Activated CD4-positive, alpha-beta memory T cell treated with anti-CD3 and anti-CD28 coated beads for 36 hours (primary cell): ENCODE data around the gene GPR31. TPM values are rescaled to one million over a fixed set of nuclear protein-coding genes. Genes with fewer than 3 reads are reported as not detected.

ENCODE experiments used
- CTCF ChIA-PET: fragments of 350-600 bp; sonication (Branson Sonifier 250); formaldehyde crosslinking; loops from one replicate; lab custom pipeline; 2021; ENCODE audit warnings: antibody characterized with exemption, inconsistent platforms; lab: Charles Lee
- POLR2A ChIA-PET: fragments of 350-600 bp; sonication (Branson Sonifier 250); formaldehyde crosslinking; loops from one replicate; lab custom pipeline; 2021; ENCODE audit warnings: antibody characterized with exemption; lab: Charles Lee
- DNase-seq: peaks from one replicate; pipeline ENCODE4 v3.0.0-alpha.2; 2020
- H3K27ac Mint-ChIP-seq: one replicate; pipeline ENCODE4 v1.8.0; 2021; ENCODE audit warnings: mixed read lengths
- H3K27me3 Mint-ChIP-seq: one replicate; pipeline ENCODE4 v1.8.0; 2021; ENCODE audit warnings: mixed read lengths
- H3K36me3 Mint-ChIP-seq: one replicate; pipeline ENCODE4 v1.8.0; 2021; ENCODE audit warnings: mixed read lengths
- H3K4me1 Mint-ChIP-seq: one replicate; pipeline ENCODE4 v1.8.0; 2021; ENCODE audit warnings: low read depth, mixed read lengths
- H3K4me3 Mint-ChIP-seq: one replicate; pipeline ENCODE4 v1.8.0; 2021; ENCODE audit warnings: mild to moderate bottlenecking, mixed read lengths
- H3K9me3 Mint-ChIP-seq: one replicate; pipeline ENCODE4 v1.8.0; 2021; ENCODE audit warnings: mixed read lengths
- intact Hi-C: fragments of 100-400 bp; cut with micrococcal nuclease; formaldehyde crosslinking; loops from one replicate; pipeline ENCODE4 v1.15.1; 2023
- total RNA-seq, 2 experiments: library from RNA; stranded (reverse); gene quantifications; one replicate each; pipeline ENCODE4 v1.2.3, GENCODE V29; 2021

The GPR31 gene
- total RNA-seq, 2 experiments from 2014 or later = not detected

DNA sequence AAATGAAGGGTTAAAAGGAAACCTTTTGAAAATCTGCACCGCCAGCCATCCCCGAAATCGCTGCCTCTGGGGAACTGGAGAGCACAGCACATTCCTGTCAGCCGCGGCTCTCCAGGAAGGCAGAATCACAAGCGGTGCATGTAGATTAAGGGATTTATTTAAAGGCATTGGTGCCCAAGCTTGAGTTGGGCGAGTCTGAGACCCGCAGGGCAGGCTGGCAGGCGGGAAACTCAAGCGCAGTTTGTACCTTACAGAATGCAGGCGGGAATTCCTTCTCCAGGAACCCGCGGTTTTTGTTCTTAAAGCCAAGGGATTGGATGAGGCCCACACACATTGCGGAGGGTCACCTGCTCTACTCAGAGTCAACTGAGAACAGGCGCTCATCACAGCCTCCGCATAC, 10.8 kb downstream of the GPR31 start:
- Mint-ChIP-seq H3K4me3 (no peak overlapping the region), H3K27ac (no peak overlapping the region), H3K9me3 (no peaks in the 10 kb centered on the region), H3K36me3 (no peaks in the 10 kb centered on the region), H3K4me1 (peaks cover 15% of the 10 kb centered on the region), H3K27me3 (no peaks in the 10 kb centered on the region)
- intact Hi-C loops = no loop called here
- POLR2A ChIA-PET = no interaction called here
- CTCF ChIA-PET = interaction anchor here (0.6 to 1.0 kb wide), 2 partner anchors 8 to 193 kb away, joined by 4 to 5 read pairs; no protein-coding TSS in a partner anchor
- DNase-seq = no peak

DNA sequence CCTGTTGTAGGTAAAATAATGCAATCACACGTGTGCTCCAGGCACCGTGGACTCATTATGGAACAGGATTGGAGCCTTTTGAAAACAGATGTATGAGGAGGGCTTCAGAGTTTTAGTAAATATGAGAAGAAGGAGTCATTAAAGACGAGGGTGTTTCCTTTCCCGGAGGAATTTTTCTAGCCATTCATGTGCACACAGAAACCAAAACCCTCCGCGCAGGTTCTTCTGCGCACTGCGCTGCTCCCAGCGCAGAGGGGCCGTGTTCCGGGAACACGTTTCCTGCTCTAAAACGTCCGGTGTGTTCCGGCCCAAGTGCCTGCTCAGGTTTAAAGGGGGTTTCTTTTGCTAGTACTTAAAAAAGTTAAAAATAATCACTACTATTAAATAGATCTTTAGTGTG, 11.6 kb downstream of the GPR31 start:
- no peaks in the 10 kb centered on the region for H3K9me3 Mint-ChIP-seq
- H3K4me1 Mint-ChIP-seq = peaks cover 18% of the 10 kb centered on the region
- intact Hi-C loops = no loop called here
- H3K27me3 Mint-ChIP-seq = no peaks in the 10 kb centered on the region
- no peaks in the 10 kb centered on the region for H3K36me3 Mint-ChIP-seq
- POLR2A ChIA-PET = no interaction called here
- no peak overlapping the region for H3K4me3 Mint-ChIP-seq
- DNase-seq = no peak
- H3K27ac Mint-ChIP-seq = no peak overlapping the region
- CTCF ChIA-PET = interaction anchor here (0.6 to 1.7 kb wide), 3 partner anchors 156 to 371 kb away, joined by 3 to 6 read pairs (median 5); no protein-coding TSS in a partner anchor

DNA sequence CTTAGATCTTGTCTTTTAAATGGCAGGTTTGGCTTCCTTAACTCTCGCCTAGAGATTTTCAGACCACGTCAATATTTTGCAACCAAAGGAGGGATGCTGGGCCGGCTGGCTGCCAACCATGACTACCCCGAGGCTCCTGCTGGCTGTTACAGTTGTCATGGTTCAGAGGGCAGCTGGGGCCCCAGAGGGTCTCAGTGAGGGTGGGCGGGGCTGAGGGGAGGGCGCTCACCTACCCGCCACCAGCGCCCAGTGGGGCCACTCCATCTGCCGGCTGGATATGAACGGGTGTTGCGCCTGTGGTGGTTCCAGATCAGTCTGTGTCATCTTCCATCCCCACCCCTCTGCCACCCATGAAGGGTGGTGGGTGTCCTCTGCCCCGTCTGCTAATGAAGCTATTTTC, 12.3 kb downstream of the GPR31 start:
- DNase-seq = no peak
- peaks cover 15% of the 10 kb centered on the region for H3K4me1 Mint-ChIP-seq
- no peak overlapping the region for H3K27ac Mint-ChIP-seq
- H3K27me3 Mint-ChIP-seq = no peaks in the 10 kb centered on the region
- no peaks in the 10 kb centered on the region for H3K36me3 Mint-ChIP-seq
- POLR2A ChIA-PET = no interaction called here
- no peak overlapping the region for H3K4me3 Mint-ChIP-seq
- no peaks in the 10 kb centered on the region for H3K9me3 Mint-ChIP-seq
- intact Hi-C loops = no loop called here
- CTCF ChIA-PET = interaction anchor here (1.1 to 1.7 kb wide), 2 partner anchors 156 to 370 kb away, joined by 3 to 6 read pairs; no protein-coding TSS in a partner anchor

DNA sequence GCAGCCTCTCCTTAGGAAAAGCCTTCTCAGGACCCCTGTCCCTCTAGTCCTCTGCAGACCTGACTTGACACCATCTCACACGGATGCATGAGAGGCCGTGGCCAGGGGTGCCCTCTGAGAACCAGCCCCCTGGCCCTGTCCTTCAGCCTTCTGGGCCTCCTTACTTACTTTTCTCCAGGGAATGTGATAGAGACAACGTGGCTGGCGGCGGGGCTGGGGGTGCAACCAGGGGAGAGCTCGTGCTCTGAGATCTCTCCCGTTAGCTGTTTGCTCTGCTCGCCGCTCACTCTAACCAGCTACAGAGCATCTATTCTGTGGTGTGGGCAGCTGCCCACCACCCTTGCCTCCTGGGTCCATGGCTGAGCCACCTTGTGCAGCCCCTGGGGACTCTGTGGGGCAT, 14.7 kb downstream of the GPR31 start:
- Mint-ChIP-seq H3K4me1 (peaks cover 27% of the 10 kb centered on the region), H3K4me3 (no peak overlapping the region), H3K9me3 (no peaks in the 10 kb centered on the region), H3K27me3 (no peaks in the 10 kb centered on the region), H3K27ac (no peak overlapping the region), H3K36me3 (no peaks in the 10 kb centered on the region)
- DNase-seq = no peak
- intact Hi-C loops = no loop called here
- ChIA-PET CTCF (interaction anchor here (0.9 to 6.5 kb wide), 5 partner anchors 13 to 368 kb away, joined by 5 to 55 read pairs (median 17); partner anchors contain the start of gene CEP43), POLR2A (no interaction called here)

DNA sequence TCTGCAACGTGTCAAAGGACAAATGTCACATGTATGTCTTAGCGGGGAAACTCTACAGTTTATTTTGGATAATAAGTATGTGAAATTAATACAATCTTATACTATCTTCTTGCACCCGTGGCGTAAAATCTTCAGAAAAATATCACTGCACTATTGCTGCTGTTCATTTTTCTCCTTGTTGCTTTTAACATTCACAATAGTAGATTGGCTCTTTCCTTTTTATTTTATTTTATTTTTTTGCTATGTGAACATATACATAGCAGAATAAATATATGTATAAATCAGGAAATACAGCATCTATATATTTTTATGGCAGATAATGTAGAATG, 15.4 kb downstream of the GPR31 start:
- H3K4me3 Mint-ChIP-seq = no peak overlapping the region
- H3K27me3 Mint-ChIP-seq = no peaks in the 10 kb centered on the region
- no peak for DNase-seq
- ChIA-PET CTCF (interaction anchor here (0.8 to 6.5 kb wide), 22 partner anchors 10 to 367 kb away, joined by 3 to 55 read pairs (median 4); partner anchors contain the start of genes CEP43 and RNASET2), POLR2A (no interaction called here)
- no peaks in the 10 kb centered on the region for H3K36me3 Mint-ChIP-seq
- intact Hi-C loops = loop anchor here (1.0 kb wide), 3 partner anchors 62 to 367 kb away; no protein-coding TSS in a partner anchor
- H3K27ac Mint-ChIP-seq = no peak overlapping the region
- peaks cover 32% of the 10 kb centered on the region for H3K4me1 Mint-ChIP-seq
- H3K9me3 Mint-ChIP-seq = no peaks in the 10 kb centered on the region

DNA sequence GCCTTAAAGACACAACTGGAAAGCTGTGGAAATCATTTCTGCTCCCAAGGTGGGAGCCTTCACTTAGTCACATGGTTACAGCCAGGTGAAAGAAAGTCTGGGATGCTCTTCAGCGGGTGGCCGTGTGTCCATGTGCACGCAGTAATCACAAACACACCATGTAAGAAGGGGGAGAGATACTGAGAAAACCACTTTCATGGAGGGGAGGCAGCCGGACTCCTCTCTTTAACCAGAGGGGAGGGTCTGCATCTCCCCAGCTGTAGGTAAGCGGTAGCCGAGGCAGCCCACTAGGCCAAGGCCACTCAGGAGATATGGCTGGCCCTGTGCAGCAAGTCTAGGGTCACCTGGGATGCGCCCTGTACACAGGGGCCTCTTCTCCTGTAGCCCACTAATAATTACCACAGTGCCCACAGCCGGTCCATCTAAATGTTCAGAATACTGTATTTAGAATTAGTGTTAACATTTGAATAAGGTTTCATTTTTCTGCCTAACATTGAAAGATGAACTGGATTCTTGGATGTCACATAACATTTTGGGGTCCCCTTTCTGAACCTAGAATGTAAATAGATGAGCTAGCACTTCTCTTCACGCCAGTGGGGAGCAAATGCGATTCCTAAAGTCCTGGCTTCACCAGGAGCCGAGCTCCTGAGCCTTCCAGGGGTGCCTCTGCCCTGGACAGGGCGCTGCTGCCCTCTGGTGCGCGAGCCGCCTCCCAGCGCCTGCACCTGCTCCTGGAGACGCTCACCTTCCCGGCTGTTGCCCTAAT, 15.9 kb downstream of the GPR31 start:
- H3K36me3 Mint-ChIP-seq = no peaks in the 10 kb centered on the region
- peak; percentile 71 for DNase-seq
- intact Hi-C loops = loop anchor here (1.0 to 2.0 kb wide), 4 partner anchors 62 to 367 kb away; partner anchors contain the start of gene CEP43
- no peak overlapping the region for H3K4me3 Mint-ChIP-seq
- POLR2A ChIA-PET = no interaction called here
- no peaks in the 10 kb centered on the region for H3K27me3 Mint-ChIP-seq
- CTCF ChIA-PET = interaction anchor here (0.5 to 6.5 kb wide), 29 partner anchors 9 to 653 kb away, joined by 3 to 55 read pairs (median 4); partner anchors contain the start of genes CCR6, CEP43 and RNASET2
- no peak overlapping the region for H3K27ac Mint-ChIP-seq
- H3K4me1 Mint-ChIP-seq = peaks cover 37% of the 10 kb centered on the region
- no peaks in the 10 kb centered on the region for H3K9me3 Mint-ChIP-seq

DNA sequence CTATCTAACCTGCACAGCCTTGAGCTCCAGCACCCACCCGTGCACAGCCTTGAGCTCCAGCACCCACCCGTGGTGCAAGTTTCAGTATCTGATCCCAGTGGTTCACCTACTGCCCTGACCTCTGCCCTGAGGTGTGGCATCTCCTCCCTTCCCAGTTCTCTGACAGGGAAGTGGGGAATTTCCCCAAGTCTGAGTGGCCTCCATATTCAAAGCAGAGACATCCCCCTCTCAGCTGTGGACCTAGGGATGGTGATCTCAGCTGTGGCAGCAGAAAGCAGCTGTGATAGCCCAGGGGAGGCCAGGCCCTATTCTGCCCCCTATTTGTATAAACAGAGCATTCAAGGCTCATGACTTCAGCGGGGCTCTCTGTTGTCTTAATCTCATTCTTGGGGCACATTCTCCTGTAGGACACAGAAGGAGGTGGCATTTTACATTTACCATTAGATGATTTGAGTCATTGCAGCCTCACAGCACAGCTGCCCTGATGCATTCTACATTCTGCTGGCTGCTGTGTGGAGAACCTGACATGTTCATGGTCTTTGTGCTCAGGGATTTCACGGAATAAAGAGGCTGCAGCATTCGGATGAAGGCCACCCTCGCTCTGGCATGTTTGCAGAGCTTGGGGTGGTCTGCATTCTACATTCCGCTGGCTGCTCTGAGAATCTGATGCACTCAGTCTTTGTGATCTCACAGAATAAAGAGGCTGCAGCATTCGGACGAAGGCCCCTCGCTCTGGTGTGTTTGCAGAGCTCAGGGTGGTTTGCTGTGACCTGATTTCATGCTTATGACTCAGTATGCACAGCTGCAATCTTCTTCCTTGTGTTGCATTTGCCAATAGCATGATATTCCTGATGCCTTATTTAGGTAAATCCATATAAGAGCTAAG, 16.9 kb downstream of the GPR31 start:
- no peaks in the 10 kb centered on the region for H3K27me3 Mint-ChIP-seq
- no peaks in the 10 kb centered on the region for H3K36me3 Mint-ChIP-seq
- no peak overlapping the region for H3K27ac Mint-ChIP-seq
- CTCF ChIA-PET = interaction anchor here (0.5 to 6.5 kb wide), 20 partner anchors 11 to 652 kb away, joined by 3 to 55 read pairs (median 4); partner anchors contain the start of genes CCR6, CEP43 and RNASET2
- DNase-seq = no peak
- no peak overlapping the region for H3K4me3 Mint-ChIP-seq
- H3K9me3 Mint-ChIP-seq = no peaks in the 10 kb centered on the region
- POLR2A ChIA-PET = no interaction called here
- intact Hi-C loops = loop anchor here (2.0 kb wide), 1 partner anchor 142 kb away; the partner anchor contains the start of gene CEP43
- peaks cover 47% of the 10 kb centered on the region for H3K4me1 Mint-ChIP-seq

DNA sequence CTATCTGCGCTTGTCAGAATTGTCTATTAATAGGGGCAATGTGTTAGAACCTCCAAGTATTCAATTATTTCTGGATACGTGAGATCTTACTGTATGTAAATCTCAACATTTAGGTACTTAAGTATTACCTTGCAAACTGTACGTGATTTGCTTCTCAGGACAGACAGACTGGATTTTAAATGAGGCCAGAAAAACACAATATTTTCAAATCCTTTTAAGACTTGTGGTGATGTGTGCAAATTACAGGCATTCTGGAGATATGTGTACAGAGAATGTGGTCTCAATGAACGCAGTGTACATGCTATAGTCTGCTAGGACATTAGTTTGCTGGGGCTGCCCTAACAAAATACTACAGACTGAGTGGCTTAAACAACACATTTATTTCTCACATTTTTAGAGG, 18.0 kb downstream of the GPR31 start:
- H3K4me1 Mint-ChIP-seq = peaks cover 49% of the 10 kb centered on the region
- POLR2A ChIA-PET = no interaction called here
- H3K4me3 Mint-ChIP-seq = no peak overlapping the region
- no peaks in the 10 kb centered on the region for H3K36me3 Mint-ChIP-seq
- no peak overlapping the region for H3K27ac Mint-ChIP-seq
- H3K9me3 Mint-ChIP-seq = no peaks in the 10 kb centered on the region
- H3K27me3 Mint-ChIP-seq = no peaks in the 10 kb centered on the region
- DNase-seq = no peak
- CTCF ChIA-PET = interaction anchor here (1.0 to 6.5 kb wide), 4 partner anchors 150 to 373 kb away, joined by 3 to 55 read pairs (median 18); no protein-coding TSS in a partner anchor
- intact Hi-C loops = loop anchor here (2.0 kb wide), 2 partner anchors 21 to 141 kb away; partner anchors contain the start of gene CEP43

DNA sequence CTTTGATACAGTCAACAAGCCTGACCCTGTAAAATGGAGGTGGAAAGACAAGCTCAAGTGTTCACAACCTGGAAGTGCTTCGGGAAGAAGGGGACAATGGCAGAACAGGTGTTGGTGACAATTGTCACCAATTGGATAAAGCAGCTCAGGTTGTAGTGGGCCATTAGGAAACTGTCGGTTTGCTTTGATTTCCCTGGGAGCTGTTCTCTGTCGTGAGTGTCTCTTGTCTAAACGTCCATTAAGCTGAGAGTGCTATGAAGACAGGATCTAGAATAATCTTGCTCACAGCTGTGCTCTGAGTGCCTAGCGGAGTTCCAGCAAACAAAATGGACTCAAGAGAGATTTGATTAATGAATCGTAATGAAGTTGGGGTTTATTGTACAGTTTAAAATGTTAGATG, 19.9 kb downstream of the GPR31 start:
- Mint-ChIP-seq H3K4me1 (peaks cover 49% of the 10 kb centered on the region), H3K27ac (no peak overlapping the region), H3K27me3 (no peaks in the 10 kb centered on the region), H3K36me3 (peaks cover 1% of the 10 kb centered on the region), H3K4me3 (no peak overlapping the region), H3K9me3 (no peaks in the 10 kb centered on the region)
- no peak for DNase-seq
- ChIA-PET POLR2A (no interaction called here), CTCF (interaction anchor here (1.0 to 6.5 kb wide), 4 partner anchors 11 to 363 kb away, joined by 3 to 55 read pairs (median 6); partner anchors contain the start of gene CEP43)
- intact Hi-C loops = loop anchor here (2.0 kb wide), 1 partner anchor 19 kb away; no protein-coding TSS in a partner anchor

DNA sequence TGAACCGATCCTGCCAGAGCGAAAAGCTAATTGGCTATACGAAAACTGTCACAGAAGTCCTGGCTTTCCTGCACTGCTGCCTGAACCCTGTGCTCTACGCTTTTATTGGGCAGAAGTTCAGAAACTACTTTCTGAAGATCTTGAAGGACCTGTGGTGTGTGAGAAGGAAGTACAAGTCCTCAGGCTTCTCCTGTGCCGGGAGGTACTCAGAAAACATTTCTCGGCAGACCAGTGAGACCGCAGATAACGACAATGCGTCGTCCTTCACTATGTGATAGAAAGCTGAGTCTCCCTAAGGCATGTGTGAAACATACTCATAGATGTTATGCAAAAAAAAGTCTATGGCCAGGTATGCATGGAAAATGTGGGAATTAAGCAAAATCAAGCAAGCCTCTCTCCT, 20.7 kb downstream of the GPR31 start:
- POLR2A ChIA-PET = no interaction called here
- H3K4me3 Mint-ChIP-seq = no peak overlapping the region
- H3K9me3 Mint-ChIP-seq = no peaks in the 10 kb centered on the region
- no peaks in the 10 kb centered on the region for H3K27me3 Mint-ChIP-seq
- no peak overlapping the region for H3K27ac Mint-ChIP-seq
- intact Hi-C loops = no loop called here
- peaks cover 46% of the 10 kb centered on the region for H3K4me1 Mint-ChIP-seq
- H3K36me3 Mint-ChIP-seq = peaks cover 1% of the 10 kb centered on the region
- peak; percentile 9 for DNase-seq
- CTCF ChIA-PET = interaction anchor here (0.9 to 6.5 kb wide), 5 partner anchors 14 to 362 kb away, joined by 3 to 55 read pairs (median 4); partner anchors contain the start of genes CCR6 and CEP43

DNA sequence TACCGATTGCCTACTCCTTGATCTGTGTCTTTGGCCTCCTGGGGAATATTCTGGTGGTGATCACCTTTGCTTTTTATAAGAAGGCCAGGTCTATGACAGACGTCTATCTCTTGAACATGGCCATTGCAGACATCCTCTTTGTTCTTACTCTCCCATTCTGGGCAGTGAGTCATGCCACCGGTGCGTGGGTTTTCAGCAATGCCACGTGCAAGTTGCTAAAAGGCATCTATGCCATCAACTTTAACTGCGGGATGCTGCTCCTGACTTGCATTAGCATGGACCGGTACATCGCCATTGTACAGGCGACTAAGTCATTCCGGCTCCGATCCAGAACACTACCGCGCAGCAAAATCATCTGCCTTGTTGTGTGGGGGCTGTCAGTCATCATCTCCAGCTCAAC, 21.4 kb downstream of the GPR31 start:
- H3K4me1 Mint-ChIP-seq = peaks cover 42% of the 10 kb centered on the region
- DNase-seq = peak; percentile 61
- no peak overlapping the region for H3K4me3 Mint-ChIP-seq
- H3K36me3 Mint-ChIP-seq = peaks cover 1% of the 10 kb centered on the region
- H3K9me3 Mint-ChIP-seq = no peaks in the 10 kb centered on the region
- peak overlapping the region; percentile 8 for H3K27ac Mint-ChIP-seq
- no peaks in the 10 kb centered on the region for H3K27me3 Mint-ChIP-seq
- POLR2A ChIA-PET = no interaction called here
- intact Hi-C loops = no loop called here
- CTCF ChIA-PET = interaction anchor here (0.9 to 1.5 kb wide), 3 partner anchors 13 to 147 kb away, joined by 3 to 4 read pairs (median 4); partner anchors contain the start of gene CCR6
